HG03095 (cell line): Measurements from ENCODE around the gene MORC2.

Source experiments
- ATAC-seq: cut with Tn5 transposase; IDR thresholded peaks from one replicate; pipeline ENCODE4 v1.9.1; 2021; ENCODE audit warnings: moderate library complexity; ENCODE audit not compliant: unreplicated experiment

MORC2 gene

GRCh38 chr22:30875481-30876215 lies 92.9 kb downstream of the MORC2 start:
- no peak for ATAC-seq
